H9 (cell line): ENCODE results near the gene HTT-AS. TPM values are rescaled to one million over a fixed set of nuclear protein-coding genes. Genes with fewer than 3 reads are reported as not detected.

ENCODE experiments used
- DNase-seq: peaks from one replicate; pipeline ENCODE4 v3.0.0-alpha.2; 2017
- H2AFZ ChIP-seq: one replicate; pipeline ENCODE4 v1.6.1; 2013; ENCODE audit warnings: mild to moderate bottlenecking, low read length, control low read depth, moderate library complexity
- H2AK5ac ChIP-seq: 2 replicates; pipeline ENCODE4 v1.6.1; 2013; ENCODE audit warnings: low read length, control low read depth, mixed read lengths; ENCODE audit not compliant: insufficient read length
- H2BK120ac ChIP-seq: one replicate; pipeline ENCODE4 v1.6.1; 2013; ENCODE audit warnings: low read depth, mild to moderate bottlenecking, low read length, control low read depth, inconsistent platforms; ENCODE audit not compliant: poor library complexity, severe bottlenecking
- H2BK12ac ChIP-seq: 2 replicates; pipeline ENCODE4 v1.6.1; 2013; ENCODE audit warnings: low read length, control low read depth, mixed read lengths, low read depth; ENCODE audit not compliant: insufficient read length
- H2BK15ac ChIP-seq: 2 replicates; pipeline ENCODE4 v1.6.1; 2013; ENCODE audit warnings: low read depth, low read length, control low read depth
- H2BK20ac ChIP-seq: one replicate; pipeline ENCODE4 v1.6.1; 2013; ENCODE audit warnings: low read depth, mild to moderate bottlenecking, low read length, control low read depth, inconsistent platforms; ENCODE audit not compliant: poor library complexity, severe bottlenecking
- H2BK5ac ChIP-seq: 2 replicates; pipeline ENCODE4 v1.6.1; 2013; ENCODE audit warnings: low read length, control low read depth, mixed read lengths; ENCODE audit not compliant: insufficient read length
- H3K14ac ChIP-seq: 2 replicates; pipeline ENCODE4 v1.6.1; 2013; ENCODE audit warnings: low read length, control low read depth; ENCODE audit not compliant: insufficient read depth
- H3K18ac ChIP-seq: 2 replicates; pipeline ENCODE4 v1.6.1; 2013; ENCODE audit warnings: low read depth, mild to moderate bottlenecking, mixed read lengths, low read length, control low read depth; ENCODE audit not compliant: insufficient read length
- H3K23ac ChIP-seq: 2 replicates; pipeline ENCODE4 v1.6.1; 2013; ENCODE audit warnings: low read length, control low read depth, mixed read lengths, low read depth; ENCODE audit not compliant: insufficient read length
- H3K23me2 ChIP-seq: 2 replicates; pipeline ENCODE4 v1.6.1; 2013; ENCODE audit warnings: low read depth, mild to moderate bottlenecking, mixed read lengths, low read length, control low read depth; ENCODE audit not compliant: insufficient read length, poor library complexity, severe bottlenecking
- H3K27ac ChIP-seq: 2 replicates; pipeline ENCODE4 v1.5.1; 2013; ENCODE audit warnings: low read length, control low read depth, mixed read lengths, low read depth; ENCODE audit not compliant: insufficient read length
- H3K27me3 ChIP-seq: 2 replicates; pipeline ENCODE4 v1.6.1; 2013; ENCODE audit warnings: low read length, control low read depth, inconsistent platforms; ENCODE audit not compliant: insufficient read depth
- H3K4ac ChIP-seq: 2 replicates; pipeline ENCODE4 v1.6.1; 2013; ENCODE audit warnings: low read depth, mild to moderate bottlenecking, control low read depth, inconsistent platforms, low read length, moderate library complexity
- H3K4me1 ChIP-seq: 2 replicates; pipeline ENCODE4 v1.6.1; 2013; ENCODE audit warnings: low read length, control low read depth, inconsistent platforms; ENCODE audit not compliant: insufficient read depth
- H3K4me2 ChIP-seq: 2 replicates; pipeline ENCODE4 v1.6.1; 2013; ENCODE audit warnings: low read length, control low read depth, mixed read lengths; ENCODE audit not compliant: insufficient read length, insufficient read depth
- H3K56ac ChIP-seq: 2 replicates; pipeline ENCODE4 v1.6.1; 2013; ENCODE audit warnings: low read depth, mild to moderate bottlenecking, mixed read lengths, low read length, control low read depth; ENCODE audit not compliant: insufficient read length
- H3K79me1 ChIP-seq: 2 replicates; pipeline ENCODE4 v1.6.1; 2013; ENCODE audit warnings: low read depth, mild to moderate bottlenecking, moderate library complexity, low read length, control low read depth, inconsistent platforms; ENCODE audit not compliant: insufficient read depth, poor library complexity, severe bottlenecking
- H3K79me2 ChIP-seq: 2 replicates; pipeline ENCODE4 v1.6.1; 2013; ENCODE audit warnings: low read length, control low read depth, inconsistent platforms; ENCODE audit not compliant: insufficient read depth
- H3K9ac ChIP-seq: 2 replicates; pipeline ENCODE4 v1.6.1; 2013; ENCODE audit warnings: low read length, control low read depth, mixed read lengths; ENCODE audit not compliant: insufficient read length; ENCODE audit errors: extremely low read depth
- H3K9me3 ChIP-seq: one replicate; pipeline ENCODE4 v1.6.1; 2013; ENCODE audit warnings: low read depth, low read length, inconsistent platforms; ENCODE audit not compliant: control insufficient read depth
- H3T11ph ChIP-seq: one replicate; pipeline ENCODE4 v1.6.1; 2013; ENCODE audit warnings: mild to moderate bottlenecking, low read length, control low read depth, inconsistent platforms
- H4K20me1 ChIP-seq: one replicate; pipeline ENCODE4 v1.6.1; 2013; ENCODE audit not compliant: control insufficient read depth, insufficient read length, insufficient read depth
- H4K5ac ChIP-seq: 2 replicates; pipeline ENCODE4 v1.6.1; 2013; ENCODE audit warnings: low read depth, mild to moderate bottlenecking, mixed read lengths, low read length, control low read depth; ENCODE audit not compliant: insufficient read length
- H4K8ac ChIP-seq: replicated peaks from 2 replicates; pipeline ENCODE4 v1.6.1; 2013; ENCODE audit warnings: low read length, control low read depth, mixed read lengths, low read depth; ENCODE audit not compliant: insufficient read length
- H4K91ac ChIP-seq: 2 replicates; pipeline ENCODE4 v1.6.1; 2013; ENCODE audit warnings: low read depth, mild to moderate bottlenecking, moderate library complexity, mixed read lengths, low read length, control low read depth; ENCODE audit not compliant: insufficient read length
- H3K27ac Mint-ChIP-seq, 3 experiments: 2 replicates in 2 of 3; 3 replicates in 1 of 3; pipeline ENCODE4 v1.8.0; 2020 to 2021; ENCODE audit warnings: mixed read lengths in 3 of 3, mild to moderate bottlenecking in 1 of 3, moderate library complexity in 1 of 3
- H3K27me3 Mint-ChIP-seq: 2 replicates; pipeline ENCODE4 v1.8.0; 2021; ENCODE audit warnings: low read depth, mild to moderate bottlenecking, moderate library complexity, mixed read lengths
- H3K36me3 Mint-ChIP-seq, 3 experiments: 2 replicates in 2 of 3; 3 replicates in 1 of 3; pipeline ENCODE4 v1.8.0; 2020 to 2021; ENCODE audit warnings: low read depth in 3 of 3, mixed read lengths in 3 of 3; ENCODE audit not compliant: insufficient read depth in 1 of 3
- H3K4me1 Mint-ChIP-seq, 2 experiments: 2 replicates each; pipeline ENCODE4 v1.8.0; 2020; ENCODE audit warnings: mixed read lengths in 2 of 2
- H3K4me3 Mint-ChIP-seq, 2 experiments: 2 replicates in 1 of 2; 3 replicates in 1 of 2; pipeline ENCODE4 v1.8.0; 2020 to 2021; ENCODE audit warnings: mild to moderate bottlenecking in 2 of 2, mixed read lengths in 2 of 2, moderate library complexity in 1 of 2
- H3K9me3 Mint-ChIP-seq, 2 experiments: 2 replicates in 1 of 2; 3 replicates in 1 of 2; pipeline ENCODE4 v1.8.0; 2020; ENCODE audit warnings: mild to moderate bottlenecking in 2 of 2, mixed read lengths in 2 of 2, moderate library complexity in 1 of 2
- CTCF ChIP-seq: fragments of 200-600 bp; sonication (generic); conservative IDR thresholded peaks from 3 replicates; pipeline ENCODE4 v1.8.0; 2021; ENCODE audit warnings: antibody characterized with exemption, mild to moderate bottlenecking
- WGBS: extraction: QIAGEN DNeasy Blood & Tissue Kit; methylation state at CpG from one replicate; pipeline ENCODE4 v1.1.7; 2013; ENCODE audit warnings: missing lambda C conversion rate, low lambda C conversion rate, mixed read lengths; ENCODE audit not compliant: insufficient read length; ENCODE audit errors: extremely low coverage; 5-methylcytosine and 5-hydroxymethylcytosine counted together
- total RNA-seq: library from RNA; stranded (reverse); gene quantifications from 2 replicates; pipeline ENCODE4 v1.2.1, GENCODE V29; 2021

The HTT-AS gene
- total RNA-seq, 1 experiment from 2014 or later, result not detected

GRCh38 chr4:3034231-3034630, 40.1 kb downstream of the HTT-AS start:
- peaks cover 8% of the 10 kb centered on the region for H3K27me3 Mint-ChIP-seq

More at GRCh38 chr4:3034231-3034630, 40.1 kb downstream of the HTT-AS start:
- Histone ChIP-seq H3K23me2 (no peaks in the 10 kb centered on the region), H2BK12ac (no peak overlapping the region), H2BK120ac (no peak overlapping the region), H3K79me1 (no peaks in the 10 kb centered on the region), H3T11ph (no peak overlapping the region), H2BK15ac (no peak overlapping the region), H4K20me1 (no peaks in the 10 kb centered on the region), H3K27me3 (no peaks in the 10 kb centered on the region), H3K9me3 (no peaks in the 10 kb centered on the region), H4K5ac (no peak overlapping the region), H2BK20ac (no peak overlapping the region), H2AK5ac (no peak overlapping the region), H3K4me1 (no peaks in the 10 kb centered on the region; the same call in 1 of the 2 replicates), H3K9ac (no peak overlapping the region), H2AFZ (no peak overlapping the region), H3K23ac (no peak overlapping the region), H3K4ac (no peak overlapping the region), H3K79me2 (no peaks in the 10 kb centered on the region), H3K18ac (no peak overlapping the region), H4K8ac (no peak overlapping the region), H4K91ac (no peak overlapping the region), H3K56ac (no peak overlapping the region), H3K4me2 (no peak overlapping the region), H3K27ac (no peak overlapping the region), H3K14ac (no peak overlapping the region), H2BK5ac (no peak overlapping the region)
- no peak overlapping the region for H3K4me3 Mint-ChIP-seq
- TF ChIP-seq CTCF, result no peak
- H3K27ac Mint-ChIP-seq, result no peak overlapping the region
- peaks cover 4 to 8% of the 10 kb centered on the region in 2 experiments; a peak in 3 of 4 replicates for H3K4me1 Mint-ChIP-seq
- no peak for DNase-seq
- WGBS, result no CpG with 5 or more reads among the region's 8 CpGs
- H3K36me3 Mint-ChIP-seq, result no peaks in the 10 kb centered on the region; a peak in 1 of 7 replicates
- no peaks in the 10 kb centered on the region for H3K9me3 Mint-ChIP-seq
